ELR (cell line): ENCODE results near the gene PLEKHN1.

ENCODE experiments used
- DNase-seq: peaks from one replicate; pipeline ENCODE4 v3.0.0-alpha.2; 2015; ENCODE audit warnings: low read depth

PLEKHN1 gene

GRCh38 chr1:966135-966703 is at the start of gene PLEKHN1:
Gene PLEKHN1 (plus strand): TSS chr1:966482. CDS start chr1:966532, 50 bp downstream.
- DNase-seq = peak; percentile 85

- DNase-seq = no peak
Observed at GRCh38 chr1:917076-917459, 49.2 kb upstream of the PLEKHN1 start.

GRCh38 chr1:917466-918091 is 48.7 kb upstream of the PLEKHN1 start:
- DNase-seq = no peak

- DNase-seq = no peak
Observed at GRCh38 chr1:918353-918752, 47.9 kb upstream of the PLEKHN1 start.

GRCh38 chr1:918843-919242 is 47.4 kb upstream of the PLEKHN1 start:
- no peak for DNase-seq

GRCh38 chr1:919271-919872 is 46.9 kb upstream of the PLEKHN1 start:
- no peak for DNase-seq

GRCh38 chr1:920010-920409 is 46.3 kb upstream of the PLEKHN1 start:
- no peak for DNase-seq

GRCh38 chr1:920521-920920 is 45.8 kb upstream of the PLEKHN1 start:
- no peak for DNase-seq

GRCh38 chr1:921011-921837 is 45.1 kb upstream of the PLEKHN1 start:
- peak; percentile 79 for DNase-seq

GRCh38 chr1:923131-923990 is 42.9 kb upstream of the PLEKHN1 start, which contains the start of gene SAMD11:
Gene SAMD11 (plus strand): TSS chr1:923923. CDS start chr1:924432, 509 bp downstream.
- peak; percentile 84 for DNase-seq

- peak; percentile 25 for DNase-seq
Observed at GRCh38 chr1:923991-924655, 42.2 kb upstream of the PLEKHN1 start.

- DNase-seq = peak; percentile 62
Observed at GRCh38 chr1:924656-925560, 41.4 kb upstream of the PLEKHN1 start.

- DNase-seq = peak; percentile 40
Observed at GRCh38 chr1:925561-926421, 40.5 kb upstream of the PLEKHN1 start.

GRCh38 chr1:927234-927633 is 39.0 kb upstream of the PLEKHN1 start:
- no peak for DNase-seq

GRCh38 chr1:927748-928147 is 38.5 kb upstream of the PLEKHN1 start:
- no peak for DNase-seq

GRCh38 chr1:928825-929661 is 37.2 kb upstream of the PLEKHN1 start:
- no peak for DNase-seq

- no peak for DNase-seq
Observed at GRCh38 chr1:929712-930632, 36.3 kb upstream of the PLEKHN1 start.
